ENCODE measurements around the gene PHAF1. TPM values are rescaled to one million over a fixed set of nuclear protein-coding genes. Genes with fewer than 3 reads are reported as not detected.

Gene PHAF1
- total RNA-seq, 2 donors from 2014 or later, result 10.0 to 14.0 TPM

- peak; percentile 47 for DNase-seq
- peak overlapping the region; percentile 68 for H3K4me3 ChIP-seq
Observed at GRCh38 chr16:67150047-67150832, 40.5 kb downstream of the PHAF1 start.

GRCh38 chr16:67150833-67151396 lies 41.2 kb downstream of the PHAF1 start, which contains the start of gene B3GNT9:
Gene B3GNT9 (minus strand): TSS chr16:67150998. CDS start chr16:67150485, 513 bp downstream.
- H3K4me3 ChIP-seq, result peak within 1 kb of the TSS; percentile 68
- peak; percentile 74 for DNase-seq
- H3K27me3 ChIP-seq, result no peaks in the 10 kb centered on the region
- H3K9me3 ChIP-seq, result no peaks in the 10 kb centered on the region
- peaks cover 12% of the 10 kb centered on the region for H3K4me1 ChIP-seq
- no peak for TF ChIP-seq CTCF (IDR thresholded peaks at IDR 0.05)
- intact Hi-C loops (cut with DNase I), result no loop called here
- no peaks in the 10 kb centered on the region for H3K36me3 ChIP-seq
- H3K27ac ChIP-seq, result peak within 1 kb of the TSS; percentile 60
- peak within 1 kb of the TSS; percentile 70 to 71 for H3K9ac ChIP-seq (ENCODE audit: low read depth in 2 of 2, low read length in 2 of 2)

More at GRCh38 chr16:67150047-67150832, 40.5 kb downstream of the PHAF1 start:
- no peaks in the 10 kb centered on the region for H3K27me3 ChIP-seq
- no peak for TF ChIP-seq CTCF (IDR thresholded peaks at IDR 0.05)
- peak overlapping the region; percentile 70 to 71 for H3K9ac ChIP-seq (ENCODE audit: low read depth in 2 of 2, low read length in 2 of 2)
- H3K4me1 ChIP-seq, result peaks cover 5% of the 10 kb centered on the region
- no peaks in the 10 kb centered on the region for H3K9me3 ChIP-seq
- intact Hi-C loops (cut with DNase I), result no loop called here
- peaks cover under 1% of the 10 kb centered on the region for H3K36me3 ChIP-seq
- peak overlapping the region; percentile 60 for H3K27ac ChIP-seq

- Histone ChIP-seq H3K9ac (ENCODE audit: low read depth in 2 of 2, low read length in 2 of 2) (no peak overlapping the region), H3K36me3 (no peaks in the 10 kb centered on the region), H3K27me3 (no peaks in the 10 kb centered on the region), H3K4me1 (peaks cover 15% of the 10 kb centered on the region), H3K9me3 (no peaks in the 10 kb centered on the region), H3K4me3 (no peak overlapping the region), H3K27ac (no peak overlapping the region)
- TF ChIP-seq CTCF (IDR thresholded peaks at IDR 0.05), result no peak
- no peak for DNase-seq
- intact Hi-C loops (cut with DNase I), result no loop called here
Observed at GRCh38 chr16:67151431-67152097, 41.8 kb downstream of the PHAF1 start.

- TF ChIP-seq CTCF (IDR thresholded peaks at IDR 0.05), result no peak
- no peak overlapping the region for H3K9ac ChIP-seq (ENCODE audit: low read depth in 2 of 2, low read length in 2 of 2)
- peaks cover 20% of the 10 kb centered on the region for H3K4me1 ChIP-seq
- no peak for DNase-seq
- intact Hi-C loops (cut with DNase I), result loop anchor here (5.0 kb wide), 2 partner anchors 137 to 177 kb away; no protein-coding TSS in a partner anchor
- no peaks in the 10 kb centered on the region for H3K9me3 ChIP-seq
- peak overlapping the region; percentile 16 for H3K4me3 ChIP-seq
- H3K36me3 ChIP-seq, result no peaks in the 10 kb centered on the region
- H3K27me3 ChIP-seq, result no peaks in the 10 kb centered on the region
- no peak overlapping the region for H3K27ac ChIP-seq
Observed at GRCh38 chr16:67154578-67155294, 45.0 kb downstream of the PHAF1 start.

Measured in colonic mucosa (tissue), 4 donors.